Activated T-helper 1 cell treated with anti-CD3 and anti-CD28 coated beads, Interleukin-2, amount 50 U/mL, for 16 hours (primary cell): ENCODE measurements around the gene CTXN1.
A peak's percentile ranks its signal among the peaks of the same experiment; 100 is the strongest.

Experiments used
- DNase-seq, 2 donors: peaks; one replicate each; pipeline ENCODE4 v3.0.0-alpha.2; 2020; ENCODE audit warnings: low read depth in 1 of 2, low spot score in 1 of 2

Gene CTXN1

DNA sequence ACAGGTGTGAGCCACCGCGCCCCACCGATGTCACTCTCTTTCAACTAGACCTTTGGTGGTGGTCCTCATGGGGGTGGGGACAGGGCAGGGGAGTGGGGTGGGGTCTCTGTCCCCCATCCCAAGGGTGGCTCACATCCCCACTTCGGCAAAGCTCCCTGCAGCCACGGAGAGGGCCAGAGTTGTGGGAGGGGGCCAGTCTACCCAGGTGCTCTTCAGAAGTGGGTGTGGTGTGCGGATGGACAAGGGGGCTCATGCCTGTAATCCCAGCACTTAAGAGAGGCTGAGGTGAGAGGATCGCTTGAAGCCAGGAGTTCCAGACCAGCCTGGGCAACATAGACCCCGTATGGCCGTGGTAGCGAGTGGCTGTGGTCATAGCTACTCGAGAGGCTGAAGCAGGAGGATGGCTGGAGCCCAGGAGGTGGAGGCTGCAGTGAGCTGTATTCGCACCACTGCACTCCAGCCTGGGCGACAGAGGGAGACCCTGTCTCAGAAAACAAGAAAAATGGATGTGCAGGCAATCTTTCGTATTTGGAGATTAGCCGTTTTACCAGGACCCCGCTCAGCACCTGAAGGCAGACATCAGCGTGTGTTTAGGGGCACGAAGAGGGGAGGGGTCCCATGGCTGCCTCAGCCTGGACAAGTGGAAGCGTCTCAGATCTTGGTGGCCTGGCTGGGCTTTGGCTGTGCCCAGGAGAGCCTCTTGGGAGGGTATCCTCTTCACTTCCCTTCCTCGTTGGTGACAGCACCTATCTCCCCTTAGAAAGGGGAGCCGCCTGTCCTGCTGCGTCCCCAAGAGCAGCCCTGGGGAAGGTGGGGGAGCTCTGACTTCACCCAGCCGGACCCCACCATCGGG is 10.5 kb downstream of the CTXN1 start:
- DNase-seq = no peak

GRCh38 chr19:7914598-7915045 is 11.3 kb downstream of the CTXN1 start, which contains the start of gene TGFBR3L:
Gene TGFBR3L (plus strand): TSS chr19:7914830.
- DNase-seq = no peak

DNA sequence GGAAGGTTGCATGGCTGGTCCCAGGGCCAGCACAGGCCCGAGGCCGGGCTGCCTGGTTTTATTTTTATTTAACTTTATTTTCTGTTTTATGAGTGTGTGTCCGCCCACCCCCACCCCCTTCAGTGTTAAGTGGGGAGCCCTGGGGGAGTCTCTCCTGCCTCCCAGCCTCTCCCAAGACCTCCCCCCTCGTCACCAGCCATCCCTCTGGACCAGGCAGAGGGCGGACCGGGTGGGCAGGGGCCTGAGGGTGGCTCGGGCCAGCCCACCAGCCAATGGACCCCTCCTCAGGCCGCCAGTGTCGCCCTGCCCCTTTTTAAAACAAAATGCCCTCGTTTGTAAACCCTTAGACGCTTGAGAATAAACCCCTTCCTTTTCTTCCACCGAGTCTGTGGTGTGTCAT is 11.8 kb downstream of the CTXN1 start:
- no peak for DNase-seq

DNA sequence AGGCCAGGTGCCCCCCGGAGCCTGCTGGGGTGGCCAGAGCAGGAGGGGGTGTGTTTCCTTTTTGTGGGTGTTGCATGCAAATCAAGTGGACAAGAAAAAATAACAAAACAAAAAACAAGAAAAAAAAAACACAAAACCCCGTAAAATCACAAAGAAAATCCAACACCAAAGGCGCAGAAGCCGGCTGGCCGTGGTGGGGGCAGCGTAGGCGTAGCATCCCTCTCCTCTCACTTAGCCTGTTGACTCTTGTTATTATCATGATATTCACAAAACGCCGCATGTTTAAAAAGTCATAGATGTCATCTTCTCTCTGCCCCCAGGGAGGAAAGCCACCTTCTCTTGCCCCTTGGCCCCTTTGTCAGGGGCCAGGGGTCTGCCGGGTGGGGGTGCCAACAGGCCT is 12.3 kb downstream of the CTXN1 start:
- no peak for DNase-seq

DNA sequence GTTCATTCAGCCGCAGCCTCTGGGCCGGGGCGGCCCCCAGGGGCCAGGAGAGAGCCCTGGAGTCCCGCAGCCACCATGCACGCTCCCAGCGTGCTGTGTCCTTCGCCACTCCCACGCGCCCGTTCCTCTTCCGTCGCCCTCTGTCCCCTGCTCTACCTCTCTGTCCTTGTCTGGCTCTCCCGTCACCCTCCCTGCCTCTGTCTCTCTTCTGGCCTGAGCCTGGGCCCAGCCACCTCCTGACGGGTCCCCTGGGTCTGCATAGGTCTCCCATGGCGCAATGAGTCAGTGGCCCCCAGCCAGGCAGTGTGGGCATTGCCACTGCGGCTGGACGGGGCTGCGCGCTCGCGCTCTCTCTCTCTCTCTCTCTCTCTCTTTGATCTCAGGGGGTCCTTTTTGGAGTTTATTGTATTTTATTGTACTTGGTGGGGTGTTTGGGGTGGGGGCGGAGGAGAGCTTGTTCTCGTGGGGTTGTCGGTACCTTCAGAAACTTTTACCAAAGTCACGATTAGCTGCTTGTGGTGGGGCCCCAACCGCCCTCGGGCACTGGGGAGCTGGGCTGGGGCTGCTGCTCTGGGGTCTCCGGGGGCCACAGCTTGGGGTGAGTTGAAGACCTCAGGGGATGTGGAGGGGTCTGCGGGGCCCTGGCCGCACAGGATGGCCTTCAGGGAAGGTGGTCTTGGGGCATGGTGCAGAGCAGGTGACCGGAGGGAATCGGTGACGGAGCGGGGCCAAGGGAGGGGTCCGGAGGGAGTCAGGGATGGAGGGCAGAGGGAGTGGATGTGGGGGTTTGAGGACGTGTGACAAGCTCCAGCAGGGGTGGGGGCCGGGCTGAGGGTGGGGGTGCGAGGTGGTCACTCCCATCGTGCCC is 13.0 kb downstream of the CTXN1 start:
- DNase-seq = no peak

GRCh38 chr19:7912144-7912696 is 13.7 kb downstream of the CTXN1 start:
- DNase-seq = no peak

DNA sequence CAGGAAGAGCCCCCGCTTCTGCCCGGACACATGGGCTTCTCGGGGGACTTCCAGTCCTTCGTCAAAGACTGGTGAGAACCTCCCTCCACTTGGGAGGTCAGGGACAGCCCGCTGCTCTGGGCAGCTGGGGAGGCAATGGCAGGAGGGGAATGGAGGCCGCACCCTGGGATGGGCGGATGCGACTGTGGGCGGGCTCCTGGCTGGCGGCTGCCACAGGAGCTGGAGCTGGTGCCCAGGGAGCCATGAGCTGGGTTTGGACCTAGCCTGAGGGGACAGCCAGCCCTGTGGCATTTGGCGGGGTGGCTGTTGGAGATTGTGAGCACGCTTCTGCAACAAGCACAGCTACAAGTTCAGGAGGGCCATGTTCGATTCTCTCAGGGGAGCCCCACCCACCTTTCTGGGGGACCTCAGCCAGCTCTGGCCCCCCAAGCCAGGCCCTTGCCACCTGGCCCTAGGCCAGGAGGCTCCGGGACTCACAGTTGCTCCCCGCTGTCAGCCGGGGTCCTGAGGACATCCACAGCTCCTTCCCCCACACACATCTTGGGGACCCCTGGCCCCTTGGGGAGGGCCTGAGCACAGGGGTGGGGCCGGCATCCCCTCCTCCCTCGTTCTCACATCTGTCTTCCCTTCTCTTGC is 14.3 kb downstream of the CTXN1 start:
- DNase-seq = no peak

GRCh38 chr19:7910321-7911161 is 15.4 kb downstream of the CTXN1 start:
- no peak for DNase-seq

GRCh38 chr19:7909471-7910067 is 16.4 kb downstream of the CTXN1 start:
- no peak for DNase-seq

- no peak for DNase-seq
Measured at GRCh38 chr19:7908742-7909461, 17.0 kb downstream of the CTXN1 start.

DNA sequence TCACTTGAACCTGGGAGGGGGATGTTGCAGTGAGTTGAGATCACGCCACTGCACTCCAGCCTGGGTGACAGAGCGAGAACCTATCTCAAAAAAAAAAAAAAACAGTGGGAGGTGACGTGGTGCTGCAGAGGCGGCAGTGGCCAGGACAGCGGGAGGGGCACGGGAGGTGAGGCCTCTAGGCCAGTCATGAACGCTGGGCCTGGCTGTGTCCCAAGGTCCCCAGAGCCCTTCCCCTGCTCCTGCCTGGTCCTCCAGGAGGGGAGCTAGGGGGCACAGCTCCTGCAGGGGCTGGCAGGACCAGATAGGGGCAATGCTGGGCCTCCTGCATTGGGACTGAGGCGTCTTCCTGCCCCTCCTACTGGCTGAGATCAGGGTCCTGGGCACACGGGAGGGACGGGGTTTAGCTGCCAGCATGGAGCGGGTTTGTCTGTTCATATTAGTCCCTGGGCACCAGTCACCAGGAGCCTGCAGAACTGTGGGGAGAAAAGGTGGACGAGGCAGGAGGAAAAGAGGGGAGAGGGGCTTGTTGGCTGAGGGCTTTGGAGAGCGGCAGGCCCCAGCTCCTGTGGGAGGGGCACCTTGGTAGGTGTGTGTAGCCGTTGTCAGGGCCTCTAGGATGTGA is 17.7 kb downstream of the CTXN1 start:
- DNase-seq = no peak

- DNase-seq = no peak
Measured at GRCh38 chr19:7907544-7907943, 18.4 kb downstream of the CTXN1 start.

GRCh38 chr19:7907122-7907521 is 18.8 kb downstream of the CTXN1 start:
- no peak for DNase-seq

- no peak for DNase-seq
Measured at GRCh38 chr19:7905859-7906258, 20.1 kb downstream of the CTXN1 start.

DNA sequence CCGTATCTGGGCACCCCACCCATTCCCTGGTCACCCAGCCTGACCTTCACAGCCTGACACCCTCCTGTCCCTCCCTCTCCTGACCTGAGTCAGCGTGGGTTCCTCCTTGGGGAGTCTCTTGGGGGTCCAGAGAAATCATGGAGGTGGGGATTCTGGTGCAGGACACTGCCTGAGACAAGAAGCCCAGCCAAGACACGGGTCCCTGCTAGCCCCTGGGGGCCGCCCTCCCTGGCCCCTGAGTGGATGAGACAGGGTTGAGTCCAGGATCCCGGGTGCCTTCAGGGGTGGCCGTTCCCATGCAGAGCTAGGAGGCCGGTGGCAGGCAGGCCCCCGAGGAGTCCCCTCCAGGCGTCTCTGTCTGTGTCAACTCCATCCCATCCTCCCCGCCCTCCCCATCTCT is 20.7 kb downstream of the CTXN1 start:
- DNase-seq = no peak

GRCh38 chr19:7904074-7905020 is 21.6 kb downstream of the CTXN1 start:
- DNase-seq = no peak

GRCh38 chr19:7903244-7904073 is 22.5 kb downstream of the CTXN1 start, which contains the start of gene MAP2K7:
Gene MAP2K7 (plus strand): TSS chr19:7903877. CDS start chr19:7903945, 68 bp downstream.
- peak; percentile 100 for DNase-seq
